Measurements from ENCODE around the gene CABP7. TPM values are rescaled to one million over a fixed set of nuclear protein-coding genes. Genes with fewer than 3 reads are reported as not detected.

The CABP7 gene
- total and polyA plus RNA-seq, 10 donors = 0.04 to 0.37 (median 0.15) TPM; not detected in 5

DNA sequence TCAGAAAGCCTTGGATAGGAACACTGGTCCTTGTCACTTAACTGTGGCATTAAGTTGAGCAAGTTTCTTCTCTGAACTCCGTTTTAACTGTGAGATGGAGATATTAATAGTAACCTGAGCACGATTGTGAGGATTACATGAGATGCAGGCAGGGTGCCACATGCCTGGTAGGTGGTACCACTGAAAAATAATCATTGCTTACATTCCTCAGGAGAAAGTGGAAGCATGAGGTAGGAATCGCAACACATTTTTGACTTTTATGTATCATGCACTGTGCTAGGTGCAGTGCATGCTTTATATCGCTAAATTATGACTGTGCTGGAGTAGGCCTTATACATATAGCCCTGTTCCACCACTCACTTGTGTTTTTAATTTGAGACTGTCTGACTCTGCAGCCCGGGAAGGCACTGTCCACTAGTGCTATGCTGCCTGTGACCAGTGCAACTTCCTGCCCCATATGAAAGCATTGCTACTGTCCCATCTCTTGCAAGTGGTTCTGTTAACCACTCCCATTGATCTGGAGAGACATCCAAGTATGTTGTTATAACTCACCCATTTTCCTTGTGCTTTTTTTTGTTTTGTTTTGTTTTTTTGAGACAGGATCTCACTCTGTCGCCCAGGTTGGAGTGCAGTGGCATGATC lies 48.4 kb downstream of the CABP7 start:
- no peaks in the 10 kb centered on the region for H3K9me3 ChIP-seq
- 46 to 54% (median 50%) methylated on average over 6 of the region's 6 CpGs for WGBS, 5 donors
- H3K27ac ChIP-seq = peak overlapping the region in 4 of 8 donors; percentile 85 to 93 (median 90)
- peaks cover 0 to 40% (median 22%) of the 10 kb centered on the region in 6 donors for H3K36me3 ChIP-seq
- intact Hi-C loops (cut with DNase I; ENCODE audit: low total_unique reads) = no loop called here
- peaks cover 18 to 56% (median 35%) of the 10 kb centered on the region in 6 donors for H3K4me1 ChIP-seq
- no peak for DNase-seq
- H3K4me3 ChIP-seq = peak overlapping the region; percentile 71 to 99 (median 89)
- TF ChIP-seq CTCF (IDR thresholded peaks at IDR 0.05 in 8 of 11, conservative IDR thresholded peaks at IDR 0.05 in 3 of 11) (no peak), POLR2AphosphoS5 (IDR thresholded peaks at IDR 0.05) (no peak), POLR2A (IDR thresholded peaks at IDR 0.05) (no peak)
- no peaks in the 10 kb centered on the region for H3K27me3 ChIP-seq (replicated peaks in 1 of 7)

GRCh38 chr22:29769723-29770321 lies 50.0 kb downstream of the CABP7 start:
- intact Hi-C loops (cut with DNase I; ENCODE audit: low total_unique reads) = no loop called here
- 86 to 98% (median 93%) methylated on average over 2 of the region's 2 CpGs for WGBS, 5 donors
- Histone ChIP-seq H3K4me3 (no peak overlapping the region), H3K36me3 (peaks cover 0 to 40% (median 22%) of the 10 kb centered on the region in 6 donors), H3K4me1 (peaks cover 18 to 43% (median 35%) of the 10 kb centered on the region in 6 donors), H3K9me3 (no peaks in the 10 kb centered on the region), H3K27me3 (replicated peaks in 1 of 7) (no peaks in the 10 kb centered on the region), H3K27ac (no peak overlapping the region)
- DNase-seq = no peak
- TF ChIP-seq CTCF (IDR thresholded peaks at IDR 0.05 in 8 of 11, conservative IDR thresholded peaks at IDR 0.05 in 3 of 11) (no peak), POLR2A (IDR thresholded peaks at IDR 0.05) (no peak), POLR2AphosphoS5 (IDR thresholded peaks at IDR 0.05) (no peak)

DNA sequence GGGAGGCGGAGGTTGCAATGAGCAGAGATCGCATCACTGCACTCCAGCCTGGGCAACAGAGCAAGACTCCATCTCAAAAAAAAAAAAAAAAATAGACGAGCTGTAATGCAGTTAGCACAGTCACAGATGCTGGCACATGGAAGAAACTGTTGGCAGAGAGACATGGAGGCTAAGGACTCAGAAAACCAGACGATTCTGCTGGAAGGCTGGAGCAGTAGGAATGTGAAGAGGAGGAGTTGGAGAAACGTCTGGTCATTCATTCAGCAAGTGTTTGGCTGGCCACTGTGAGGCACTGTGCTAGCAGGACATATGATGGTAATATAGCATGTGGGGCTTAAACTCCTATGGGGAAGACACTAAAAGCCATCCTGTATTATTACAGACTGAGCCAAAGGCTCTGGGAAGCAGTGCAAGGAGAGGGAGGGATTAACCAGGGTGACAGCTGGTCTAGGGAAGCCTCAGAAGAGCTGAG lies 52.4 kb downstream of the CABP7 start:
- Histone ChIP-seq H3K27me3 (replicated peaks in 1 of 7) (no peaks in the 10 kb centered on the region), H3K4me1 (peaks cover 11 to 26% (median 19%) of the 10 kb centered on the region in 6 donors), H3K4me3 (no peak overlapping the region), H3K9me3 (no peaks in the 10 kb centered on the region), H3K36me3 (peaks cover 0 to 40% (median 22%) of the 10 kb centered on the region in 6 donors), H3K27ac (no peak overlapping the region)
- intact Hi-C loops (cut with DNase I; ENCODE audit: low total_unique reads) = no loop called here
- TF ChIP-seq CTCF (IDR thresholded peaks at IDR 0.05 in 8 of 11, conservative IDR thresholded peaks at IDR 0.05 in 3 of 11) (peak in 1 of 11 experiments; percentile 16), POLR2A (IDR thresholded peaks at IDR 0.05) (no peak)
- no peak for DNase-seq
- 55 to 77% (median 65%) methylated on average over 4 to 5 of the region's 5 CpGs for WGBS, 5 donors

GRCh38 chr22:29773233-29773632 lies 53.4 kb downstream of the CABP7 start:
- Histone ChIP-seq H3K9me3 (no peaks in the 10 kb centered on the region), H3K27me3 (replicated peaks in 1 of 7) (no peaks in the 10 kb centered on the region), H3K36me3 (peaks cover 0 to 40% (median 22%) of the 10 kb centered on the region in 6 donors), H3K27ac (no peak overlapping the region), H3K4me1 (peaks cover 5 to 17% (median 13%) of the 10 kb centered on the region in 6 donors), H3K4me3 (no peak overlapping the region)
- TF ChIP-seq CTCF (IDR thresholded peaks at IDR 0.05 in 8 of 11, conservative IDR thresholded peaks at IDR 0.05 in 3 of 11) = no peak
- DNase-seq = no peak
- intact Hi-C loops (cut with DNase I; ENCODE audit: low total_unique reads) = no loop called here
- whole genome bisulfite sequencing, 5 donors = 70 to 97% (median 86%) methylated on average over 2 of the region's 2 CpGs
